HL-60/S4 treated with phorbol 12-myristate 13-acetate at 8.2 ng/mL for 4 days and 3 days (cell line): ENCODE results near the gene PTP4A2.
"Not testable (repeated sequence)": the region's sequence is repeated elsewhere in the genome, so short reads cannot be mapped to it uniquely, and the experiment has no call there.

ENCODE experiments used
- in situ Hi-C: fragments of 300-500 bp; cut with MboI; formaldehyde crosslinking; loops from 2 replicates; pipeline ENCODE4 v1.15.0; 2022; ENCODE audit warnings: low sequenced_read_pairs

PTP4A2 gene

GRCh38 chr1:31952825-31953220 lies 14.7 kb upstream of the PTP4A2 start:
- in situ Hi-C loops, result loop anchor here (25.0 kb wide), 1 partner anchor 291 kb away; no protein-coding TSS in a partner anchor

- in situ Hi-C loops, result loop anchor here (25.0 kb wide), 1 partner anchor 289 kb away; no protein-coding TSS in a partner anchor
Observed at GRCh38 chr1:31951276-31951675, 13.1 kb upstream of the PTP4A2 start.

- in situ Hi-C loops, result loop anchor here (25.0 kb wide), 1 partner anchor 288 kb away; no protein-coding TSS in a partner anchor
Observed at GRCh38 chr1:31949862-31950261, 11.7 kb upstream of the PTP4A2 start.

GRCh38 chr1:31945677-31946076 lies 7.5 kb upstream of the PTP4A2 start:
- in situ Hi-C loops, result not testable (repeated sequence)

- in situ Hi-C loops, result no loop called here
Observed at GRCh38 chr1:31944205-31945089, 6.3 kb upstream of the PTP4A2 start.

GRCh38 chr1:31943546-31944184 lies 5.5 kb upstream of the PTP4A2 start:
- in situ Hi-C loops, result no loop called here

- in situ Hi-C loops, result not testable (repeated sequence)
Observed at GRCh38 chr1:31942061-31942460, 3.9 kb upstream of the PTP4A2 start.

GRCh38 chr1:31939484-31940329 lies 1.5 kb upstream of the PTP4A2 start:
- in situ Hi-C loops, result no loop called here

- in situ Hi-C loops, result no loop called here
Observed at GRCh38 chr1:31937300-31938183, 626 bp downstream of the PTP4A2 start.

GRCh38 chr1:31936981-31937299 lies 1.2 kb downstream of the PTP4A2 start:
- in situ Hi-C loops, result no loop called here

GRCh38 chr1:31936278-31936980 lies 1.7 kb downstream of the PTP4A2 start:
- in situ Hi-C loops, result no loop called here

- in situ Hi-C loops, result no loop called here
Observed at GRCh38 chr1:31934706-31935629, 3.2 kb downstream of the PTP4A2 start.

- in situ Hi-C loops, result no loop called here
Observed at GRCh38 chr1:31932491-31933316, 5.5 kb downstream of the PTP4A2 start.

GRCh38 chr1:31931593-31932225 lies 6.5 kb downstream of the PTP4A2 start:
- in situ Hi-C loops, result no loop called here

GRCh38 chr1:31930836-31931592 lies 7.2 kb downstream of the PTP4A2 start:
- in situ Hi-C loops, result no loop called here

- in situ Hi-C loops, result no loop called here
Observed at GRCh38 chr1:31927661-31927980, 10.5 kb downstream of the PTP4A2 start.
